H1 (cell line): ENCODE measurements around the gene KLHL3. TPM values are rescaled to one million over a fixed set of nuclear protein-coding genes. Genes with fewer than 3 reads are reported as not detected.

ENCODE experiments used
- EZH2 ChIP-seq: fragments of 200-600 bp; sonication (generic); IDR thresholded peaks from 2 replicates; pipeline ENCODE4 v1.7.1; 2012; ENCODE audit warnings: low read depth, mild to moderate bottlenecking, moderate library complexity, low read length, inconsistent platforms; ENCODE audit not compliant: severe bottlenecking
- GABPA ChIP-seq: IDR thresholded peaks from 2 replicates; pipeline ENCODE4 v1.6.1; 2011; ENCODE audit warnings: mild to moderate bottlenecking, low read length, moderate library complexity, borderline replicate concordance; ENCODE audit not compliant: insufficient read depth
- HDAC2 ChIP-seq, 2 experiments: fragments of 300-600 bp in 1 of 2; sonication (generic) in 1 of 2; IDR thresholded peaks; 2 replicates each; pipeline ENCODE4 v1.6.1; 2011 to 2012; ENCODE audit warnings: low read depth in 2 of 2, low read length in 2 of 2, mild to moderate bottlenecking in 2 of 2, moderate library complexity in 2 of 2, borderline replicate concordance in 1 of 2, inconsistent platforms in 1 of 2
- JUN ChIP-seq: IDR thresholded peaks from 2 replicates; pipeline ENCODE4 v1.6.1; 2011; ENCODE audit warnings: low read depth, mild to moderate bottlenecking, improper control_type of control experiment, low read length
- RBBP5 ChIP-seq: IDR thresholded peaks from 2 replicates; pipeline ENCODE4 v1.7.1; 2012; ENCODE audit warnings: low read depth, mild to moderate bottlenecking, inconsistent platforms, low read length, moderate library complexity, borderline replicate concordance
- SIX5 ChIP-seq: IDR thresholded peaks from 2 replicates; pipeline ENCODE4 v1.6.1; 2011; ENCODE audit warnings: mild to moderate bottlenecking, low read depth, low read length
- TCF12 ChIP-seq: IDR thresholded peaks from 2 replicates; pipeline ENCODE4 v1.6.1; 2011; ENCODE audit warnings: low read depth, mild to moderate bottlenecking, low read length
- TEAD4 ChIP-seq: IDR thresholded peaks from 2 replicates; pipeline ENCODE4 v1.6.1; 2012; ENCODE audit warnings: low read depth, low read length, inconsistent platforms, mixed read lengths
- polyA plus RNA-seq, 7 experiments: library from polyadenylated mRNA; depleted of rRNA in 3 of 7; stranded (reverse) in 5 of 7; unstranded in 2 of 7; fragments of >200 nt in 5 of 7; fragments of 200-250 nt in 2 of 7; gene quantifications; 1 replicate in 5 of 7; 2 replicates in 1 of 7; 4 replicates in 1 of 7; pipeline versions ENCODE4 v1.2.1 to v1.2.3, GENCODE V29; 2011 to 2013; ENCODE audit warnings: missing spikeins in 2 of 7, mixed read lengths in 2 of 7
- total RNA-seq: library from RNA; stranded (reverse); fragmentation: NEBNext Ultra II Directional; extraction: Animal tissue kit (Norgen Biotek cat#: 25700); gene quantifications from 2 replicates; pipeline ENCODE4 v1.2.1, GENCODE V29; 2021

The KLHL3 gene
- total and polyA plus RNA-seq, 2 of the 8 experiments (the other 6 are each of a cell fraction or from before 2014, with no cell fraction given), result 7.4 to 13.7 TPM

DNA sequence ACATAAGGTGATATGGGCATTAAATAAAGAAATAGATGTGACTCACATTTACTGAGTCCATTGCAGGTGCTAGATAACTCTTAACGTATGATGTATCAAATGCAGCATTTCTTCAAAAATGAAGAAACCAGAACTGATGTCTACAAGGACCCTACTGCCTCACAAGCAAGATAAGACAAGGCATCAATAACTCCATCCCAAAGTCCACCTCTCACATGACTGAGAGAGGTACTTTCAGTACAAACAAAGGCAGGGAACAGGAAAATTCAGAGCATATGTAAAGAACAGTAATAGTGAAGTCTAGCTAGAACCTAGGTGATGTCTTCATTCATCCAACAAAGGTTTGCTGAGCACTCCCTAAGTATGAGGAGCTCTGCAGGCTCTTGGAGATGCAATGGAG is 54.7 kb downstream of the KLHL3 start (continued):
- no peak for TF ChIP-seq TEAD4
- no peak for TF ChIP-seq GABPA
- no peak for TF ChIP-seq HDAC2 (IDR thresholded peaks at IDR 0.05; ENCODE audit: borderline replicate concordance in 1 of 2, low read depth in 2 of 2, low read length in 2 of 2)
- no peak for TF ChIP-seq SIX5
- TF ChIP-seq JUN, result no peak
- TF ChIP-seq TCF12, result no peak
- no peak for TF ChIP-seq RBBP5
- TF ChIP-seq EZH2, result no peak
